Measurements from ENCODE around the gene ABCC11.
"Not testable (repeated sequence)": the region's sequence is repeated elsewhere in the genome, so short reads cannot be mapped to it uniquely, and the experiment has no call there.

The ABCC11 gene

GRCh38 chr16:48201515-48202201, 45.7 kb downstream of the ABCC11 start:
- FAIRE-seq: no peak

GRCh38 chr16:48197294-48197693, 50.0 kb downstream of the ABCC11 start:
- no peak for FAIRE-seq

GRCh38 chr16:48194828-48195556, 52.3 kb downstream of the ABCC11 start:
- no peak for FAIRE-seq

GRCh38 chr16:48193846-48194245, 53.5 kb downstream of the ABCC11 start:
- no peak for FAIRE-seq

- no peak for FAIRE-seq
These were observed 58.8 kb downstream of the ABCC11 start for GRCh38 chr16:48188449-48189102.

- FAIRE-seq: no peak
These were observed 59.6 kb downstream of the ABCC11 start for GRCh38 chr16:48187779-48188178.

- FAIRE-seq: no peak
These were observed 62.7 kb downstream of the ABCC11 start for GRCh38 chr16:48184681-48185080.

GRCh38 chr16:48182979-48183537, 64.3 kb downstream of the ABCC11 start:
- FAIRE-seq: no peak

GRCh38 chr16:48181746-48182520, 65.4 kb downstream of the ABCC11 start:
- FAIRE-seq: not testable (repeated sequence)

GRCh38 chr16:48180868-48181480, 66.4 kb downstream of the ABCC11 start:
- FAIRE-seq: no peak

GRCh38 chr16:48176635-48177408, 70.5 kb downstream of the ABCC11 start:
- no peak for FAIRE-seq

GRCh38 chr16:48173889-48174288, 73.5 kb downstream of the ABCC11 start:
- no peak for FAIRE-seq

- FAIRE-seq: no peak
These were observed 74.7 kb downstream of the ABCC11 start for GRCh38 chr16:48172682-48173081.

- FAIRE-seq: no peak
These were observed 77.4 kb downstream of the ABCC11 start for GRCh38 chr16:48169896-48170295.

GRCh38 chr16:48168075-48168474, 79.3 kb downstream of the ABCC11 start:
- no peak for FAIRE-seq

- not testable (repeated sequence) for FAIRE-seq
These were observed 80.7 kb downstream of the ABCC11 start for GRCh38 chr16:48166617-48167016.

- no peak for FAIRE-seq
These were observed 81.3 kb downstream of the ABCC11 start for GRCh38 chr16:48165961-48166578.

- FAIRE-seq: peak; percentile 4
These were observed 82.2 kb downstream of the ABCC11 start for GRCh38 chr16:48164907-48165715.

- no peak for FAIRE-seq
These were observed 84.4 kb downstream of the ABCC11 start for GRCh38 chr16:48162839-48163410.

- no peak for FAIRE-seq
These were observed 85.4 kb downstream of the ABCC11 start for GRCh38 chr16:48161906-48162305.

Data from endometrium (tissue), 2 donors.